ENCODE data around the gene PTPRR. TPM values are rescaled to one million over a fixed set of nuclear protein-coding genes. Genes with fewer than 3 reads are reported as not detected.

The PTPRR gene
- total RNA-seq, 3 donors from 2014 or later = 16.6 to 46.9 (median 25.1) TPM

DNA sequence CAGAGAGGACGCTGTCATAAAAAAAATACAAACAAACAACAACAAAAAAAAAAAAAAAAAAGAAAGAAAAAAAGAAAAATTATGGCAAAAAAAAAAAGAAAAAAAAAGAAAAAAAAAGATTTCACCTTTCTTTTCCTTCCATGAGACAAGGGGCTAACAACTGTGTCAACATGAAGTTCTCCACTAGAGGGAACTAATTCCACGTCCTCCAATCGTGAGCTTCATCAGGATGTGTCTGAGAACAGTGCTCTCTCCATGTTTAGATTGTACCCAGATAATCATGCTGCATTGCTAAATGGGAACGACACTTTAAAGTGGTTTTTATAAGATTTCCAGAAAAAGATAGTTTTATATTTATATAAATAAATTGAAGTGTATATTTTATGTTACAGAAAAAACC, 187.2 kb downstream of the PTPRR start:
- intact Hi-C loops (cut with DNase I, micrococcal nuclease) = loop anchor here in 1 of 2 donors (5.0 to 10.0 kb wide), 3 partner anchors 111 to 851 kb away; no protein-coding TSS in a partner anchor
- no peaks in the 10 kb centered on the region for H3K36me3 ChIP-seq (ENCODE audit: low read depth)
- H3K4me1 ChIP-seq (ENCODE audit: low read depth) = peaks cover 7% of the 10 kb centered on the region
- ATAC-seq (peak; percentile 70), DNase-seq (peak in 1 of 3 donors; percentile 58)
- TF ChIP-seq, protein P1, sequence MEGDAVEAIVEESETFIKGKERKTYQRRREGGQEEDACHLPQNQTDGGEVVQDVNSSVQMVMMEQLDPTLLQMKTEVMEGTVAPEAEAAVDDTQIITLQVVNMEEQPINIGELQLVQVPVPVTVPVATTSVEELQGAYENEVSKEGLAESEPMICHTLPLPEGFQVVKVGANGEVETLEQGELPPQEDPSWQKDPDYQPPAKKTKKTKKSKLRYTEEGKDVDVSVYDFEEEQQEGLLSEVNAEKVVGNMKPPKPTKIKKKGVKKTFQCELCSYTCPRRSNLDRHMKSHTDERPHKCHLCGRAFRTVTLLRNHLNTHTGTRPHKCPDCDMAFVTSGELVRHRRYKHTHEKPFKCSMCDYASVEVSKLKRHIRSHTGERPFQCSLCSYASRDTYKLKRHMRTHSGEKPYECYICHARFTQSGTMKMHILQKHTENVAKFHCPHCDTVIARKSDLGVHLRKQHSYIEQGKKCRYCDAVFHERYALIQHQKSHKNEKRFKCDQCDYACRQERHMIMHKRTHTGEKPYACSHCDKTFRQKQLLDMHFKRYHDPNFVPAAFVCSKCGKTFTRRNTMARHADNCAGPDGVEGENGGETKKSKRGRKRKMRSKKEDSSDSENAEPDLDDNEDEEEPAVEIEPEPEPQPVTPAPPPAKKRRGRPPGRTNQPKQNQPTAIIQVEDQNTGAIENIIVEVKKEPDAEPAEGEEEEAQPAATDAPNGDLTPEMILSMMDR (IDR thresholded peaks at IDR 0.05) = peak; percentile 36
- no peak overlapping the region for H3K4me3 ChIP-seq
- no peaks in the 10 kb centered on the region for H3K9me3 ChIP-seq

- H3K4me1 ChIP-seq (ENCODE audit: low read depth) = peaks cover 7% of the 10 kb centered on the region
- H3K4me3 ChIP-seq = no peak overlapping the region
- intact Hi-C loops (cut with DNase I, micrococcal nuclease) = loop anchor here in 1 of 2 donors (5.0 to 10.0 kb wide), 3 partner anchors 113 to 850 kb away; no protein-coding TSS in a partner anchor
- TF ChIP-seq, protein P1 (IDR thresholded peaks at IDR 0.05) = no peak
- ATAC-seq (no peak), DNase-seq (no peak)
- no peaks in the 10 kb centered on the region for H3K9me3 ChIP-seq
- no peaks in the 10 kb centered on the region for H3K36me3 ChIP-seq (ENCODE audit: low read depth)
Measured at GRCh38 chr12:70732287-70732686, 188.3 kb downstream of the PTPRR start.

DNA sequence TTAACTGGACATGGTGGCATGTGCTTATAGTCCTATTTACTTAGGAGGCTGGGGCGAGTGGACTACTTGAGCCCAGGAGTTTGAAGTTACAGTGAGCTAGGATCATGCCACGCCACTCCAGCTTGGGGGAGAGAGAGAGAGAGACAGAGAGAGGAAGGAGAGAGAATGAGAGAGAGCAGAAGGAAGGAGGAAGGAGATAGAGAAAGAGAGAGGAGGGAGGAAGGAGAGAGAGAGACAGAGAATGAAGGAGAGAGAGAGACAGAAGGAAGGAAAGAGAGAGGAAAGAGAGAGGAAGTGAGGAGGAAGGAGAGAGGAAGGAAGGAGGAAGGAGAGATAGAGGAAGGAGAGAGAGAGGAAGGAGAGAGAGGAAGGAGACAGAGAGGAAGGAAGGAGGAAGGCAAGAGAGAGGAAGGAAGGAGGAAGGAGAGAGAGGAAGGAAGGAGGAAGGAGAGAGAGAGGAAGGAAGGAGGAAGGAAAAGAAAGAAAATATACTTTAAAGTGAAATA, 189.8 kb downstream of the PTPRR start:
- intact Hi-C loops (cut with DNase I, micrococcal nuclease) = loop anchor here in 1 of 2 donors (5.0 to 10.0 kb wide), 3 partner anchors 114 to 848 kb away; no protein-coding TSS in a partner anchor
- no peaks in the 10 kb centered on the region for H3K9me3 ChIP-seq

DNA sequence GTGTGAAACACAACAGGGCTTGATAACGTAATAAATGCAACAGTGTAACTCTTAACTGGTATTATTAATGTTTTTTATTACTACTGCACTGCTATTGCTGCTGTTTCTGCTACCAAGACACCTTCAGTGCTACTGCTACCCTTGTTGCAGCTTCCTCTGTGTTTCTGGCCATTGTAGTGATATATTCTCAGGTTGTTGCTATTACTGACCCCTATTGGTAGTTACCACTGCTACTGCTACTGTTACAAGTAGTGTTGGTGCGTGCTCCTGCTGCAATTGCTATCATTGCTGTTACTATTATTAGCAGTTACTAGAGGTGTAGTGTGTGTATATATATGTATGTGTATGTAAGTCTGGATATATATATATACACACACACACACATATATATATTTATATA, 196.1 kb downstream of the PTPRR start:
- intact Hi-C loops (cut with DNase I, micrococcal nuclease) = loop anchor here in 1 of 2 donors (5.0 kb wide), 1 partner anchor 132 kb away; no protein-coding TSS in a partner anchor
- Histone ChIP-seq H3K9me3 (no peaks in the 10 kb centered on the region), H3K4me1 (ENCODE audit: low read depth) (no peaks in the 10 kb centered on the region), H3K36me3 (ENCODE audit: low read depth) (no peaks in the 10 kb centered on the region), H3K4me3 (no peak overlapping the region)
- TF ChIP-seq, protein P1 (IDR thresholded peaks at IDR 0.05) = no peak
- ATAC-seq = no peak
- DNase-seq = no peak

More for the DNA sequence above, 189.8 kb downstream of the PTPRR start:
- Histone ChIP-seq H3K36me3 (ENCODE audit: low read depth) (no peaks in the 10 kb centered on the region), H3K4me3 (no peak overlapping the region), H3K4me1 (ENCODE audit: low read depth) (no peaks in the 10 kb centered on the region)
- DNase-seq (no peak), ATAC-seq (no peak)
- TF ChIP-seq, protein P1 (IDR thresholded peaks at IDR 0.05) = no peak

DNA sequence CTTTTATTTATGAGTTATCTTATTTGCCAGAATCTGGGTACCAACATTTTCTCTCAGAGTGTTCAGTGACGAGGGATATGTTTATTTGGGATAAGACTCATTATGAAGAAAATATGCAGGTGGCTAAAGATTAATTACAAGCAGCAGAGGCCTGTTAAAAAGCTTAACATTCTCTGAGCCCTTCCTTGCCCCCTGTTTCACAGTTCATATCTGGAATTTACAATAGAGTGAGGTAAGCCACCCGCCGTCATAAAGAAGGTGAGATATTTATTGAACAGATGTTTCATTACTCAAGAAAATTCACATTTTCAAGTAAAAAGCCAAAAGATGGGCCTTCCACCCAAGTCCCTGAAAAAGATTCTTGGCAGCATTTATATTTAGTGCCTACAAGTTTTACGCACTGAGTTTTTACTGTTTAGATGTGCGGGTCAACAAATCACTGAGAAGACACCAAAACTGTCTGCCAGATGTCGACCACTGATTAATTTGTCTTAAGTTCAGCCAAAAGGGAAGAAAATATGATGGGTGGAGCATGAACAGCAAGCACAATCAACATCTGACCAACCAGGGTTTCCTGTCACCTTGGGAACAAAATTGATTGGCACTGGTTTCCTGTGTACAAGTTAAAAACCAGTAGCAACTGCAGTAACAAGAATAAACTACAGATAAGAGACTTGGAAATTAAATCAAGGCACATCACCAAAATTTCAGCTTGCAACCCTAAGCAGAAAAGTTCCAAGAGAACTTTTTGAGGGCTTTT, 197.8 kb downstream of the PTPRR start:
- no peak overlapping the region for H3K4me3 ChIP-seq
- ATAC-seq = no peak
- DNase-seq = no peak
- intact Hi-C loops (cut with DNase I, micrococcal nuclease) = loop anchor here in 1 of 2 donors (5.0 kb wide), 1 partner anchor 130 kb away; no protein-coding TSS in a partner anchor
- H3K9me3 ChIP-seq = no peaks in the 10 kb centered on the region
- TF ChIP-seq, protein P1 (IDR thresholded peaks at IDR 0.05) = no peak
- no peaks in the 10 kb centered on the region for H3K36me3 ChIP-seq (ENCODE audit: low read depth)
- H3K4me1 ChIP-seq (ENCODE audit: low read depth) = no peaks in the 10 kb centered on the region
